ENCODE measurements around the gene PAX8. TPM values are rescaled to one million over a fixed set of nuclear protein-coding genes. Genes with fewer than 3 reads are reported as not detected.

The PAX8 gene
- total RNA-seq, 1 experiment from 2014 or later = 3.1 TPM

DNA sequence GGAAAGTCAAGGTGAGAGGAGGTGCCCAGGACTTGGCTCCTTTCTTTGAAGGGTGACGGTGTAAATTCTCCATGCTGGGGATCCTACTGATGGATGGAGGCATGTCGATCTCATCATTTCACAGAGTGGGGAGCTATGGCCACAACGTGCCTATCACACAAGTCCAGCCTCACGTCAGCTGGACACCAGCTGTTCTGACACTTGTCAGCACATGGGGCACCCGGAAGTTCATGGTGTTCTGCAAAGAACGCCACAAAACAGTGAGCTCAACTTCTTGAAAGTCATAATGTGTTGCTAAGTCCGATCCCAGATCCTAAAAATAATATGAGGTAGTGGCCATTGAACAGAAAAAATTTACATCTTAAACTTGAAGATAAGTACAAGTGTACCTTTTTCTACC lies 12.3 kb downstream of the PAX8 start:
- H3K4me3 ChIP-seq (ENCODE audit: low read depth, low read length, poor library complexity, severe bottlenecking) = no peak overlapping the region
- ChIA-PET CTCF (no interaction called here), POLR2A (ENCODE audit: low non-redundant PET) (no interaction called here)
- BruUV-seq (replicated peaks) = no TSS peak
- H3K36me3 ChIP-seq (ENCODE audit: insufficient read depth, low read length, poor library complexity, severe bottlenecking) = peaks cover 7% of the 10 kb centered on the region
- H3K27ac ChIP-seq (ENCODE audit: low read depth, low read length, poor library complexity, severe bottlenecking) = no peak overlapping the region
- no peaks in the 10 kb centered on the region for H3K27me3 ChIP-seq (replicated peaks; ENCODE audit: insufficient read depth, low read depth, low read length, poor library complexity)
- H3K4me1 ChIP-seq (ENCODE audit: insufficient read depth, low read length, poor library complexity, severe bottlenecking) = no peaks in the 10 kb centered on the region
- H3K9me3 ChIP-seq (ENCODE audit: low read depth, low read length, poor library complexity, severe bottlenecking) = no peaks in the 10 kb centered on the region
- TF ChIP-seq, protein P1, sequence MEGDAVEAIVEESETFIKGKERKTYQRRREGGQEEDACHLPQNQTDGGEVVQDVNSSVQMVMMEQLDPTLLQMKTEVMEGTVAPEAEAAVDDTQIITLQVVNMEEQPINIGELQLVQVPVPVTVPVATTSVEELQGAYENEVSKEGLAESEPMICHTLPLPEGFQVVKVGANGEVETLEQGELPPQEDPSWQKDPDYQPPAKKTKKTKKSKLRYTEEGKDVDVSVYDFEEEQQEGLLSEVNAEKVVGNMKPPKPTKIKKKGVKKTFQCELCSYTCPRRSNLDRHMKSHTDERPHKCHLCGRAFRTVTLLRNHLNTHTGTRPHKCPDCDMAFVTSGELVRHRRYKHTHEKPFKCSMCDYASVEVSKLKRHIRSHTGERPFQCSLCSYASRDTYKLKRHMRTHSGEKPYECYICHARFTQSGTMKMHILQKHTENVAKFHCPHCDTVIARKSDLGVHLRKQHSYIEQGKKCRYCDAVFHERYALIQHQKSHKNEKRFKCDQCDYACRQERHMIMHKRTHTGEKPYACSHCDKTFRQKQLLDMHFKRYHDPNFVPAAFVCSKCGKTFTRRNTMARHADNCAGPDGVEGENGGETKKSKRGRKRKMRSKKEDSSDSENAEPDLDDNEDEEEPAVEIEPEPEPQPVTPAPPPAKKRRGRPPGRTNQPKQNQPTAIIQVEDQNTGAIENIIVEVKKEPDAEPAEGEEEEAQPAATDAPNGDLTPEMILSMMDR (conservative IDR thresholded peaks at IDR 0.05; ENCODE audit: low read depth, low read length) = no peak
- TF ChIP-seq EZH2 (IDR thresholded peaks at IDR 0.05; ENCODE audit: borderline replicate concordance, low read depth, low read length, poor library complexity, severe bottlenecking) = no peak
- intact Hi-C loops (cut with micrococcal nuclease; ENCODE audit: unreplicated experiment) = no loop called here
- DNase-seq (ENCODE audit: low spot score) = no peak

DNA sequence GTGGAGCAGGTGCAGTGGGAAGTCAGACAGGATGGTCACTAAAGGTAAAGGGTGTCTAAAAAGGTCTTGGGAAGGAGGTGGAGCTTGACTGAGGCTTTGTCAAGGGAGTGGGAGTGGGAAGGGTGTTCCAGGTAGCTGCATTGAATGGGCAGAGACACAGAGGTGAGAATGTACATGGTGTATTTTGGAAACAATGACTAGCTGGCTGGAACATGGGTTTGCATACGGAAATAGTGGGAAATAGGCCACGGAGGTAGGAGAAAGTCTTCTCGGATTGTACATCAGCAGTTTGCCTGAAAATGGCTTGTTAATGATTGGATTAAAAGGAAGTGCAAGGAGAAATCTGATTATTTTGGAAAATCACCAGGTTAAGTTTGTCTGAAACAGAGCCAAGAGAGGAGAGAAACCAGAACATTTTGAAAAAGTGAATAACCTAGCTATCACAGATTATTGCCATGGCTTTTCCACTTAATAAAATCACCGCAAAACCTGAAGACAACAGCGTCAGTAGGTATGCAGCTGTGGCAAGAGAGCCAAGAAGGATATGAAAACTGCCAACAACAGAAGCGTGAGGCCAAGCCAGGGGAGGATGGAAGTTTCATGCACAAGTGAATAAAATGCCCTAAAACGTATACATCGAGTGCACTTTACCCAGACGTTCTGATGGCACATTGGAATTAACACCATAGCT lies 13.9 kb downstream of the PAX8 start:
- intact Hi-C loops (cut with micrococcal nuclease; ENCODE audit: unreplicated experiment) = no loop called here
- no peak for DNase-seq (ENCODE audit: low spot score)
- ChIA-PET CTCF (no interaction called here), POLR2A (ENCODE audit: low non-redundant PET) (no interaction called here)
- H3K36me3 ChIP-seq (ENCODE audit: insufficient read depth, low read length, poor library complexity, severe bottlenecking) = peaks cover 7% of the 10 kb centered on the region
- no peaks in the 10 kb centered on the region for H3K27me3 ChIP-seq (replicated peaks; ENCODE audit: insufficient read depth, low read depth, low read length, poor library complexity)
- no peak overlapping the region for H3K4me3 ChIP-seq (ENCODE audit: low read depth, low read length, poor library complexity, severe bottlenecking)
- H3K27ac ChIP-seq (ENCODE audit: low read depth, low read length, poor library complexity, severe bottlenecking) = no peak overlapping the region
- no TSS peak for BruUV-seq (replicated peaks)
- H3K9me3 ChIP-seq (ENCODE audit: low read depth, low read length, poor library complexity, severe bottlenecking) = no peaks in the 10 kb centered on the region
- H3K4me1 ChIP-seq (ENCODE audit: insufficient read depth, low read length, poor library complexity, severe bottlenecking) = no peaks in the 10 kb centered on the region
- TF ChIP-seq, protein P1 (conservative IDR thresholded peaks at IDR 0.05; ENCODE audit: low read depth, low read length) = no peak
- no peak for TF ChIP-seq EZH2 (IDR thresholded peaks at IDR 0.05; ENCODE audit: borderline replicate concordance, low read depth, low read length, poor library complexity, severe bottlenecking)

DNA sequence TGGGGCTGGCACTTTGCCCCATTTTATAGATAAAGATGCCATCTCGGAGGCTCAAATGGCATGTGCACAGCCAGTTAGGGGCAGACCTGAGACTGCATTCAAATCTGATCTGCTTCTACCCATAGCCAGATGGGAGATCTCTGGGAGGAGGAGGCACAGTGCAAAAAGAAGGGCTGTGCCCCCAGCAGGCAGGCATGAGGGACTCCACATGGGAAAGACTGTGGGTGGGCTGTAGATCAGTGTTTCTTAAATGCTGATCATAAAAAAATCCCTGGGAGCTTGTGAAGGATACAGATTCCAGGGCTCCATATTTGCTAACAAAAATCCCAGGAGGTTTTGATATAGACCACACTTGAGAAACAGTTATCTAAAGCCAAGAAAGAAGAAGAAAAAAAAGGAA lies 15.2 kb downstream of the PAX8 start:
- TF ChIP-seq, protein P1 (conservative IDR thresholded peaks at IDR 0.05; ENCODE audit: low read depth, low read length) = no peak
- no peak for TF ChIP-seq EZH2 (IDR thresholded peaks at IDR 0.05; ENCODE audit: borderline replicate concordance, low read depth, low read length, poor library complexity, severe bottlenecking)
- Histone ChIP-seq H3K4me1 (ENCODE audit: insufficient read depth, low read length, poor library complexity, severe bottlenecking) (no peaks in the 10 kb centered on the region), H3K9me3 (ENCODE audit: low read depth, low read length, poor library complexity, severe bottlenecking) (no peaks in the 10 kb centered on the region), H3K27ac (ENCODE audit: low read depth, low read length, poor library complexity, severe bottlenecking) (no peak overlapping the region), H3K36me3 (ENCODE audit: insufficient read depth, low read length, poor library complexity, severe bottlenecking) (peaks cover 12% of the 10 kb centered on the region), H3K27me3 (replicated peaks; ENCODE audit: insufficient read depth, low read depth, low read length, poor library complexity) (no peaks in the 10 kb centered on the region), H3K4me3 (ENCODE audit: low read depth, low read length, poor library complexity, severe bottlenecking) (no peak overlapping the region)
- ChIA-PET CTCF (interaction anchor here (0.5 kb wide), 1 partner anchor 25 kb away, joined by 9 read pairs; no protein-coding TSS in a partner anchor), POLR2A (ENCODE audit: low non-redundant PET) (no interaction called here)
- no TSS peak for BruUV-seq (replicated peaks)
- intact Hi-C loops (cut with micrococcal nuclease; ENCODE audit: unreplicated experiment) = no loop called here
- DNase-seq (ENCODE audit: low spot score) = no peak
